Testis (tissue), 2 donors: ENCODE measurements around the gene TMEFF1.

Experiments
- POLR2A ChIP-seq: fragments of 450-650 bp; IDR thresholded peaks from one replicate; pipeline ENCODE4 v1.6.1; 2017; ENCODE audit warnings: antibody characterized with exemption, mild to moderate bottlenecking, moderate library complexity
- TF ChIP-seq, protein P1 (sequence below), 3 experiments: fragments of 450-650 bp in 2 of 3; fragments of 200-600 bp in 1 of 3; sonication (generic) in 1 of 3; IDR thresholded peaks; one replicate each; pipeline ENCODE4 v1.5.1; 2016 to 2019; ENCODE audit warnings: antibody characterized with exemption in 3 of 3, mild to moderate bottlenecking in 2 of 3, moderate library complexity in 1 of 3

DNA sequence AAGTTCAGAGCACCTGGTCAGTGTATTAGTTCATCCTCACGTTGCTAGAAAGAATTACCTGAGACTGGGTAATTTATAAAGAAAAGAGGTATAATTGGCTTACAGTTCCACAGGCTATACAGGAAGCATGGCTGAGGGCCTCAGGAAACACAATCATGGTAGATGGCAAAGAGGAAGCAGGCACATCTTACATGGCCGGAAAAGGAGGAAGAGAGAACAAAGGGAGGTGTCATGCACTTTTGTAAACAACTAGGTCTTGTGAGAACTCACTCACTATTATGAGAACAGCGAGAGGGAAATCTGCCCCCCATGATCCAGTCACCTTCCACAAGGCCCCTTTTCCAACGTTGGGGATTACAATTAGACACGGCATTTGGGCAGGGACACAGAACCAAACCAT, 76.1 kb downstream of the TMEFF1 start:
- TF ChIP-seq, protein P1, sequence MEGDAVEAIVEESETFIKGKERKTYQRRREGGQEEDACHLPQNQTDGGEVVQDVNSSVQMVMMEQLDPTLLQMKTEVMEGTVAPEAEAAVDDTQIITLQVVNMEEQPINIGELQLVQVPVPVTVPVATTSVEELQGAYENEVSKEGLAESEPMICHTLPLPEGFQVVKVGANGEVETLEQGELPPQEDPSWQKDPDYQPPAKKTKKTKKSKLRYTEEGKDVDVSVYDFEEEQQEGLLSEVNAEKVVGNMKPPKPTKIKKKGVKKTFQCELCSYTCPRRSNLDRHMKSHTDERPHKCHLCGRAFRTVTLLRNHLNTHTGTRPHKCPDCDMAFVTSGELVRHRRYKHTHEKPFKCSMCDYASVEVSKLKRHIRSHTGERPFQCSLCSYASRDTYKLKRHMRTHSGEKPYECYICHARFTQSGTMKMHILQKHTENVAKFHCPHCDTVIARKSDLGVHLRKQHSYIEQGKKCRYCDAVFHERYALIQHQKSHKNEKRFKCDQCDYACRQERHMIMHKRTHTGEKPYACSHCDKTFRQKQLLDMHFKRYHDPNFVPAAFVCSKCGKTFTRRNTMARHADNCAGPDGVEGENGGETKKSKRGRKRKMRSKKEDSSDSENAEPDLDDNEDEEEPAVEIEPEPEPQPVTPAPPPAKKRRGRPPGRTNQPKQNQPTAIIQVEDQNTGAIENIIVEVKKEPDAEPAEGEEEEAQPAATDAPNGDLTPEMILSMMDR (IDR thresholded peaks at IDR 0.05), result no peak
- TF ChIP-seq POLR2A, result no peak
